Left cardiac atrium (tissue), 4 donors: ENCODE measurements around the gene ARHGAP36. TPM values are rescaled to one million over a fixed set of nuclear protein-coding genes. Genes with fewer than 3 reads are reported as not detected.

Source experiments
- ATAC-seq, 2 donors: fragments of 200-7000 bp; cut with Tn5 transposase; one replicate each; pipeline ENCODE4 v1.9.1; 2020; ENCODE audit warnings: mild to moderate bottlenecking in 2 of 2, moderate library complexity in 2 of 2
- DNase-seq: peaks from one replicate; pipeline ENCODE4 v3.0.0-alpha.2; 2020
- intact Hi-C, 2 donors: fragments of 100-400 bp; cut with DNase I; formaldehyde crosslinking; loops; one replicate each; pipeline versions ENCODE4 v1.14.1 to v1.15.1; 2022 to 2023
- total RNA-seq, 2 donors: library from RNA; stranded (reverse); fragmentation: NEBNext Ultra II Directional; extraction: Animal tissue kit (Norgen Biotek cat#: 25700); gene quantifications; one replicate each; pipeline ENCODE4 v1.2.1, GENCODE V29; 2021
- donor health status: DM: no; HTN: yes; CAD: no.
- donor health status: DM: no; HTN: yes; CAD: no; lungs with severe emphysema.
- donor health status: DM: yes; HTN: yes; CAD: no.
- donor health status: Dilated cardiomyopathy.

Gene ARHGAP36
- total RNA-seq, 2 donors from 2014 or later: 0.32 TPM; not detected in 1

DNA sequence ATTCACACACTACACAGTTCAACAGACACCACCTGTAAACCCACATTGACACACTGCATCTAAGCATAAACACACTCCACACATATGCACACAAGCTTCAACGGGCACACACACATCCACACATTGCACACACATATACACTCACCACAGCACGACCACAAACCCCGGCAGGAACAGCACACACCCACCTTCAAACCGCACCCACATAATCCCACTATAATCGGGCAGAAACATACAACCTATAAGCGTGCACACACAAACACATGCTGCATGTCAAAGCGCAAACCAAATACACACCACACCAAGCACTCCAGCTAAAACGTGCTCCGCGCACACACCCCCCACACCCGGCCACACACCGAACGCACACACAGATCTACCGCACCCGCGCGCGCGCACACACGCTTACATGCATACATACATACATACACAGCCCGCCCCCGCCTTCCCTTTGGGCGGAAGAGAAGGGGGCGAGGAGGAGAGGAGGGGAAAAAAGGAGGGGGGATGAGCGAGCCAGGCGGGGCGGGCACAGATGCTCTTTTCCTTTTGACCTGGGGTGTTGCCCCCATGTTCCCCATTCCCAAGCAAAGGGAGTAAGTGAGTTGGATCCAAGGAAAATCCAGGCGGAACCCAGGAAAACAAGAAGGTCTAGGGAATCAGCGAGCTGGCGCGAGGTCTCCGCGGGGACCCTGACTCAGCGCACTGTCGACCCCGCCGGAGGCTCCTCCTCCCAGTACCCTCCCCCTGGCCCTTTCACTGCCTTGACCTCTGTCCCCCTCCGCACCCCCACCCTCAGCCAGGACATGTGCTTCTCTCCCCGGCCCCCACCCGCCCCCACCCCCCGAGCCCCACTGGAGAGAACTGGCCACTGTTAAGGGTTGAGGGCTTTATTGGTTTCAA, 9.9 kb downstream of the ARHGAP36 start:
- no peak for ATAC-seq
- no peak for DNase-seq
- intact Hi-C loops: no loop called here

DNA sequence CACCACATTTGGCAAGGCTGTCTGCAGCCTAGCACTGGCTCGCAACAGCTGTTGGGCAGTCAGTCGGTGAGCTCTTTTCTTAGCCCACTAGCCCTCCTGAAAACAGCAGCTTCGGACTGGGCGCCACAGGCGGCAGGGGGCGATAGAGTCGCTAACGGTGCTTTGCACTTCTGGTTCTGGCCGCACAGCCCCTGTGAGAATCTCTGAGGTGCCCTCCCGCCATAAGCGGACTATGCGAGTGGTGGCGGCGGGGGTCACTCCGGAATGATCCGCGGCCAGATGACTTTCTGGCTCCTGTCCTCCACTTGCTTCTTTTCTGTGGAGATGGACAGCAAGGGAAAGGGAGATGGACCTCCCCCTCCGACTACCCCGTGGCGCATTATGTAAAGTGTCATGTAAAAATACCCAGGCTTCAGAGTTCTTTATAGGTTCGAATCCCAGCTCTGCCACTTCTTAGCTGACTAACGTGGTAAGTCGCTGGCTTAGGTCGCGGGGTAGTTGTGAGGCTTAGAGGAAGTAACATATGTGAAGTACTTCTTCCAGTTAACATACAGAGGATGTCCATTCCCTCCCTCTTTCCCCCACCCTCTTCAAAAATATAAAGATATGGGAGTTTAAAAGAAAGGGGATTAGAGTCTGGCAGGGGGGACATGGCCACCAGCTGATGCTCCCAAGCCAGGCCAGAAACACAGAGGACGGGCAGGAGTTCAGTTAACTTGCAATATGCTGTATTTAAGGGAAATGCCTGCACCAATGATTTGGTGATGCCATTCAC, 11.0 kb downstream of the ARHGAP36 start:
- intact Hi-C loops: no loop called here
- ATAC-seq (no peak), DNase-seq (no peak)

DNA sequence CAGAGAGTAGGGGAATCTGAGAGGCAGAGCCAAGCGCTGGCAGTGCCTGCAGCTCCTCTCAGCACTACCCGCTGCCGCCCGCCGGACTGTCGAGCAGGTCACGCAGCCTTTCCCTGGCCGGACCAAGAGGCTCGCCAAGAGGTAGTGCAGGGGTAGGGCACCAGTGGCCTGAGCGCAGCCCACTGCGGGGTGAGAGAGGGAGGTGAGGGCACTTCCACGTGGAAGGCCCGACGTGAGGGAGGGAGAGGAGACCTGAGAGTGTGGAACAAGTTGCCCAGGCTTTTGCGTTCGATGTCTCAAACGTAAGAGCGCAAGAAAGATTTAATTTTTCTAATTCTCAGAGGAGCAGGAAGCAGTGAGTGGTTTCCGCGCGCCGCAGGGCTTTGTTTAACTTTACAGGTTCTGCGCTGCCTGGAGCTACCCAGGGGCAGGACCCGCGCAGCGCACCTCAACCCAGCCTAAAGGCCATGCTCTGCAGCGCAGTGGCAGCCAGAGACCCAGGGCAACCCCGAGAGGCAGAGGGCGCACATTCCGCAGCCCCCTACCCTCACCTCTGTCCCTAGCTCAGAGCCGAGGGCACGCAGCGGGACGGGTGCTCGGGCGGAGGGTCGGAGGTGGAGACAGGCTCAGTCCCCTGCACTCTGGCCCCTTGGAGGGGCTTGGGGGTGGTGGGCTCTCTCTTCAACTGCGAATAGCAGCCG, 14.9 kb downstream of the ARHGAP36 start:
- ATAC-seq (no peak), DNase-seq (no peak)
- intact Hi-C loops: no loop called here

DNA sequence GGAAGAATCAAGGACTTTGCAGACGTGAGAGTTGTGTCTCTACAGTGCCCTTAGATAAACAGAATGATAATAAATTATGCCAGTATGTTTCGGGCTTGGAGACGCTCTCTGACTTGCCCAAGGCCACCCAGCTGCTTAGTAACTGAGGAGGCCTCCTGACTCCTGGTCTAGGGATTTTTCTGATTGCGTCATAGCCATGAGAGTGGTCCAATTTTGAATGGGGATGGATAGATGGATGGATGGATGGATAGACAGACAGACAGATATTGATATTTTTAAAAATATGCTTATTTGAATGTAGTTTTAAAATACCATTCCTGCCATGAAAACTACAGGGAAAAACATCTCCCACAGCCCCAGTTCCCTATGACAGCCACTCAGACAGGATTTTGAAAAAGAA, 15.5 kb downstream of the ARHGAP36 start:
- no peak for DNase-seq
- ATAC-seq: no peak
- intact Hi-C loops: no loop called here

DNA sequence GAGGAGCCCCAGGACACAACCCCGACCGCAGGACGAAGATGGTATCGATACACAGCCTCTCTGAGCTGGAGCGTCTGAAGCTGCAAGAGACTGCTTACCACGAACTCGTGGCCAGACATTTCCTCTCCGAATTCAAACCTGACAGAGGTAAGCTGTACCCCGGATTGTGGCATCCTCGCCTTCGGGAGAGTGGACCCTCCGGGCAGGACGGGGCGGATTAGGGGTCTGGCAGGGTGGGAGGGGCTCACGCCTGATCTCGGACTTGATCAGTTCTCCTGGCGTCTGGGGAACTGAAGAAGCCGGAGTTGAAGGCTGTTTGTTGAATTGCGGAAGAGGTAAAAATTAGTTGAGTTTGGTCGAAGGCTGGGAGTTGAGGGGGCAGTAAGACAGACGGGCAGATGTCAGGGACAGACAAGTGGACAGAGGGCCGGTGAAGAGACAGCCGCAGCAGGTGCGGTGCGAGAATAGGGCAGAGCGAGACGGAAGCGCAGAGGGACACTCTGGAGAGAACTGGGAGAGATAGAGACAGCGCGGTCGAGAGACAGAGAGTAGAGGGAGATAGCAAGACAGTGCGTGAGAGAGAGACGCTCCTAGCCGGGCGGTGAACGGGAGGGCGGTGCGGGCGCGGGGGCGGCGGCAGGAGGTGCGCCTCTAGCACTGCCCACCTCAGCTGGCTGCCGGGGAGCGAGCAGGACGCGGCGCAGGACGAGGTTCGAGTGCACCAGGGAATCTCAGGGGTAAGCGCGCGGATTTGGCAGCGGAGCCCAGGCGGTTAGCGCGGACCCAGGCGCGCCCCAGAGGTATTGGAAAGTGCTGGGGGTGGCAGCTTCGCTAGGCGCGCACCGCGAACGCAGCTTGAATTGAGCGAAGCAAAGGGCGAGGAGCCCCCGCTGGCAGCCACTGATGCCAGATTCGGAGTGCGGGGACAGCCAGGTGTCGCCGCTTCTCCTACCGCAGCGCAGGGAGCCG, 23.9 kb downstream of the ARHGAP36 start:
- DNase-seq (no peak), ATAC-seq (no peak)
- intact Hi-C loops: no loop called here

DNA sequence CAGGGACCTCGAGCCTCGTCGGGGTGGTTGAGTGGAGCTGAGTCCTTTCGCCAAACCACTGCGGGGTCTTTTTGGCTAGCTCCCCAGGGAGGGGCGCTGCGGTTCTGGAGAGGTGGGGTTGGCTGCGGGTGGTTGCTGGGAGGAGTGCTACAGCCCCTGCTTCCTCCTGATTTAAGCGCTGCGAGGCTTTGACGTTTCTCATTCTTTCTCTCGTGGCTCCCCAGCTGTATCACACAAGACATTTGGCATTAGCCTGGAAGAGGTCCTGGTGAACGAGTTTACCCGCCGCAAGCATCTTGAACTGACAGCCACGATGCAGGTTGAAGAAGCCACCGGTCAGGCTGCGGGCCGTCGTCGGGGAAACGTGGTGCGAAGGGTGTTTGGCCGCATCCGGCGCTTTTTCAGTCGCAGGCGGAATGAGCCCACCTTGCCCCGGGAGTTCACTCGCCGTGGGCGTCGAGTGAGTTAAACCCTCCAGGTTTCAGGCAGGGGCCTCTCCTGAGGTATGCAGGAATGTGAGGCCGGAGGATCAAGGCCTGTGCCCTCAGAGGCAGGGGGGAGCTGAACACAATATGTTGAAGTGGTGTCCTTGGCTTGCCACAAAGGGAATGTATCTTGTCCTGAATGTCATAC, 25.5 kb downstream of the ARHGAP36 start:
- ATAC-seq: no peak
- DNase-seq: no peak
- intact Hi-C loops: no loop called here

DNA sequence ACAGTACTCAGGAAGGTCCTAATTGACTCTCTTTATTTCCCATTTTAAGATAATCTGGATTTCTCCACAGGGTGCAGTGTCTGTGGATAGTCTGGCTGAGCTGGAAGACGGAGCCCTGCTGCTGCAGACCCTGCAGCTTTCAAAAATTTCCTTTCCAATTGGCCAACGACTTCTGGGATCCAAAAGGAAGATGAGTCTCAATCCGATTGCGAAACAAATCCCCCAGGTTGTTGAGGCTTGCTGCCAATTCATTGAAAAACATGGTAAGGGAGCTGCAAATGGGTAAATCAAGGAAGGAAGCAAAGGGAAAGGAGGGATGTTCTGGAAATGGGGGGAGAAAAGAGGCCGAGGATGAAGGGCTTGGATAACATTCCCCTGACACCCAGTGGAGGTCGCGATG, 26.0 kb downstream of the ARHGAP36 start:
- no peak for DNase-seq
- intact Hi-C loops: no loop called here
- ATAC-seq: no peak

DNA sequence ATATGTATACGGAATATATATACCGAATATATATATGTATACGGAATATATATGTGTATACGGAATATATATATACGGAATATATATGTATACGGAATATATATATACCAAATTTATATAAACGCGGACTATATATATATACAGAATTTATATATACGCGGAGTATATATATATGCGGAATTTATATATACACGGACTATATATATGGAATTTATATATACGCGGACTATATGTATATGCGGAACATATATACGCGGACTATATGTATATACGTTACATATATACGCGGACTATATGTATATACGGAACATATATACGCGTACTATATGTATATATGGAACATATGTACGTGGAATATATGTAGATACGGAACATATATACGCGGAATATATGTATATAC, 78.6 kb downstream of the ARHGAP36 start:
- intact Hi-C loops: no loop called here
- no peak for ATAC-seq
- DNase-seq: no peak

DNA sequence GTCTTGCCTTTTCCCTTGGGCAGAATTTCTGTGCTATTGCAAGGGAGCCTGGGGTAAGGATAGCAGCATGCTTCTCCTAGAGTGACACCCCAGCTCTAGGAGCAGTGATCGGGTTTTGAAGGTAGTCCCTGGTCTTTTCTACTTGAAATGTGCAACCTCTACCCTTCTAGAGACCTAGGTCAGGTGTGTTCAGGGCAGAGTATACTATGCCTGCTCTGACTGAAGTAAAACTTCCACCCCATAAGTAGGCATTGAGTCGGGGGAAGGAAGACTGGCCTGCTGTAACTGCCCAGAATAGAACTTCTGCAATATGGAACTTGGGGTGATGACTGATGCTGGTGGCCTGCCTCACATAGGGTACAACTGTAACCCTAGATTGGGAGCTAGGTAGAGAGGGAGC, 80.9 kb downstream of the ARHGAP36 start:
- no peak for ATAC-seq
- intact Hi-C loops: no loop called here

More for the DNA sequence above, 80.9 kb downstream of the ARHGAP36 start:
- no peak for DNase-seq

Other genes starting within 250 kb of the ARHGAP36 start
- 10 to 100 TPM; 13.7 to 15.9 TPM for gene ENOX2, start 155.1 kb upstream of the ARHGAP36 start, total RNA-seq
- 1 to 10 TPM; 2.4 to 4.1 TPM for gene IGSF1, start 231.0 kb downstream of the ARHGAP36 start, total RNA-seq